HG02623 (cell line): ENCODE results near the gene ADRB2.
"Not testable (repeated sequence)": the region's sequence is repeated elsewhere in the genome, so short reads cannot be mapped to it uniquely, and the experiment has no call there.

ENCODE experiments used
- ATAC-seq: cut with Tn5 transposase; IDR thresholded peaks from one replicate; pipeline ENCODE4 v1.9.1; 2021; ENCODE audit warnings: moderate library complexity; ENCODE audit not compliant: unreplicated experiment

Gene ADRB2

DNA sequence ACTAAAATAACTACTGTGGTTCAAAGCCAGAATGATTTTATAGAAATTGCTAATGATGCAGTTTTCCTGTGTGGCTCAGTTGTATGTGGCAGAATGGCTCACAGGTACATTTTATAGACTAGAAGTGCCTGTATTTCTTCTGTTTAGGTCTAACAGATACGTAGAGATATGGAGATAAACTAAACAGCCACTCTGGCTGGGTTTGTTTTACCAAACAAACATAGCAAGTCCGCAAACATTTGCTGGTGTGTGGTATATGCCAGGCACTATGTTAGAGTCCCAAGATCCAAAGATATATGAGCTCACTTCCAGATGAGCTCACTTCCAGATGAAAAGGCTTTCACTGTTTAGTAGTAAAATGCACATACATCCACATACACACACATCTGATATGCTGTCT is 24.4 kb downstream of the ADRB2 start:
- ATAC-seq = no peak

DNA sequence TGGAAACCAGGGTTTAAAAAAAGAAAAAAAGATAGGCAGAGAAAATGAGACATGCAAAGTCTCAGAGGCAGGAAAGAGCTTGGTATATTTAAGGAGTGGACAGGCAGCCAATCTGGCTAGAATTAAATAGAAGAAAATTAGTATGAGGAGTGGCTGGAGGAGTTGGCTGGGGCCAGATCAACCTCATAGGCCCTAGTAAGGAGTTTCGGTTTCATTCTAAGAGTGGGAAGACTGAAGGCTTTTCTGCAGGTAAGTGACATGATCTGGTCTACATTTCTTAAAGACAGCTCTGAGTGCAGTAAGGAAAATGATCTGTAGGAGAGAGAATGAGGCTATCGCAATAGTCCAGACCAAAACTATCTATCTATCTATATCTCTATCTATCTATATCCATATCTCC is 27.5 kb downstream of the ADRB2 start:
- no peak for ATAC-seq

DNA sequence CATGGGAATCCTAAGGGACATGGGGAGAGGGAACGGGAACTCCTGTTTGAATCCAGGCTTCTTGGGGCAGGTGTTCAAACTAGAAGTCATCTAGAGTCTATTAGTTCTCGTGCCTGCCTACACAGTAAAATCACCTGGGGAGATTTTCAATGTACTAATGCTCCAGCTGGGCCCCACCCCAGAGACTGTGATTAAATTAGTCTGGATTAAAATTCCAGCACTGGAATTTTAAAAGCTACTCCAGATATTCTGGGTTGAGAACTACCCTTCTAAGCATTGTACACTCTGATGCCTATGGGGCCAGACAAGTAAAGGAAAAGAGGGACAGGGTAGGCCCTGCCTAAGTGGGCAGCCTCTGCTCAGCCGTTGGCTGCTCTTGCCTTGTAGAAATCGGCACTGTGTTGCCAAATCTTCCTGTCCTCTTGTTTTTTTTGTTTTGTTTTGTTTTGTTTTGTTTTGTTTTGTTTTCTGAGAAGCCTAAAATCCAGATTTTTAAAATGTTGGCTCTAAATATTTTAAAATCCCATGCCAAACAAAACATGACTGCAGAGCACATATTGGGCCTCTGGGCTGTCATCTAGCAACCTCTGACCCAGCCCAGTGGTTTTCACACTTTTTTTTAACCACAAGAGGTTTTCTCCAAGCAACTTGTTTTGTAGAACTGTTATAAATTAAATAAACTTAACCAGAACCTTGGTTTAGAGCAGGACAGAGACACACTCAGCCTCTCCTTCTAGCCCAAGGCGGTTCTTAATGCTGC is 29.0 kb downstream of the ADRB2 start:
- ATAC-seq = no peak

DNA sequence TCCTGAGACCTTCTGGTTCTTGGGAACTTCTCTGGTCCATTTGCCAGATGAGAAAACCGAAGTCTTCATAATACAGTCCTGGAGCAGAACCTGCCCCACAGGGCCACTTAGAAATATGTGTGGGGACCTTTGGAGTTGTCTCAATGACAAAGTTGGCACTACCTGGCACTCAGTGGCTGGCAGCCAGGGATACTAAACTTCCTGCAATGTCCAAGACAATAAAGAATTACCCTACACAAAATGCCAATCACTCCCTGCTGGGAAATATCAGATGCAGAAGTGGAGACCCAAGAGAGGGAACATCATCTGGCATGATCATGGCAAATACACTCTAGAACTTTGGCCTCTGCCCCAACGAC is 29.6 kb downstream of the ADRB2 start:
- no peak for ATAC-seq

DNA sequence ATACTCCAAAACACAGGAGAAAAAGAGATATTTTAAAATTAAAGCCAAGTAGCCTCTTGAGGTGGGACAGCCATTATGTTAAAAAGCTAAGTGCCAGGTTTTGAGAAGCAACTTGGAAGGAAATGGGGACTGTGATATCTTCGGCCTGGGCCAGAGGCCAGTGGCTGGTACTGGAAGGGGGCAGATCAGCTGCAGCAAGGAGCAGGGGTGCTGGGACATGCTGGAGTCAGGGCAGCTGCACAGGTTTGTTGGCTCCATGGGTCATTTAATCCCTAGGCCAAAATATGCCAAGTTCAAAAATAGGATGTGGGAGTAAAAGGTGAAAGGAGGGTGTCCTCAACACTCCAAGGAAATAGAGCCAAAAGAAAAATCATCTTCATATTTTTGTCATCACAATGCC is 30.0 kb downstream of the ADRB2 start:
- ATAC-seq = no peak

DNA sequence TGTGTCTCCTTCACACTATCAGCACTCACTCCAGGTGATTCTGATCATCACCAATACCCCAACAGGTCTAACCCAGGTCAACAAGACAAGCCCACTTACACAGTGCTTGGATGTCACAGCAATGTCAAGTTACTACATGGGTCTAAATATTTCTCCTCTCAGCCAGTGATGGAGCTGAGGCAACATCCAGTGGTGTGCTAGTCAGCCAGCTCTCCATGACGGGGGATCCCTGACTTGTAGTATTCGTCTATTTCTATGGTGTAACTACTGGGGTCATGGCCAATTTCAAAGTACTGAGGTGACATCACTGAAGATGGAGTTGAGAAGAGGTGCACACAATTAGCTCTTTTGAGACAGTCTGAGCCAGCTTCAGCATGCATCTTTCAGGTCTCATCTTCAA is 31.1 kb downstream of the ADRB2 start:
- no peak for ATAC-seq

DNA sequence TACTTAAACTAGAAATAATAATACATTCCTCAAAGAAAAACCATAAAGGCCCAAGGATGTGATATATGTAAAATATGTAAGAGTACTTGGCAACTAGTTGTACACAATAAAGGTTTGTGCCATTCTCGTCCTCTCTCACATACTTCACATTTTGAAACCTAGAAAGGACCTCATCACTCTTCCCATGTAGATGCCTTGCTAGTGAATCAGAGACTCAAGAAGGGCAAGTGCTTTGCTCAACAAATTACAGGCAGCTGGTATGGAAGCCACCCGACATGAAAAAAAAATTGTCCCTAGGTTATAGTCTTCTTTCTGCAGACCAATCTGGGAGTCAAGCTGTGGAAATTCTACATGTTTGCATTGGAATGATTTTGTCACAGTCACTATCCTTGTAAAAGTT is 31.7 kb downstream of the ADRB2 start:
- ATAC-seq = no peak

DNA sequence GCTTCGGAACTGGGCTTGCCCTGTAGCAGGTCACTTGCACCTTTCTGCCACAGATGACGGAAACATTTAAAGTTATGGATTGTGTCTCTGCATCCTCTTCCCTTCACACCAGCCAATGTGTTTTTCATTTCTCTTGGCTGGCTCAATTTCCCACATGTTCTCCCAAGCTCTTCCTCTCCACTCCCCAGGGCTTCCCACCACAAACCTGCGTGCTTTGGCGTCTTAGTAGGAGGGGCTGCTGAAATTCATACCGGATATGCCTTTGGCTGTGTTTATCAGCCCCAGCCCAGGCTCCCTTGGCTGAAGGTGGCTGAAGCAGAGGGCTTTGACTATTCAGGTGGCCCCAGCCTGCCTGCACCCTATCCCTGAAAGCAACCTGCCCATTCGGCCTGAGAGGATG is 32.1 kb downstream of the ADRB2 start:
- ATAC-seq = no peak

DNA sequence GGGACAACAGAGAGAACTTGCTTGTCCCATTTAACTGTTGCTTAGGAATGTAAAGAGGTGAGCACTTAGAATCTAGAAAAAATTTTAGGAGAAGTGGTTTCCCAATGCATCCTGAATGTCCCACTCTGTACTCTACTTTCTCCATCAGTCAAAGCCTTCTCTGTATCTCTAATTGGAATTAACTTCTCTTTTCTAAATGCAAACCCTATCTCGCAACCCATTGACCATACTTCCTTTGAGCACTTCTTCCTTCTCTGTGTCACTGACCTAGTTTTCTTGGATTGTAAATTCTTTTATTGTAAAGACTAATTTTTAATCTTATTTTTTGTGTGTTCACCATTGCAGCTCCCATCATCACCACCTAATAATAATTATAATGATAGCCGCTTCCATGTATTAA is 33.3 kb downstream of the ADRB2 start:
- no peak for ATAC-seq

DNA sequence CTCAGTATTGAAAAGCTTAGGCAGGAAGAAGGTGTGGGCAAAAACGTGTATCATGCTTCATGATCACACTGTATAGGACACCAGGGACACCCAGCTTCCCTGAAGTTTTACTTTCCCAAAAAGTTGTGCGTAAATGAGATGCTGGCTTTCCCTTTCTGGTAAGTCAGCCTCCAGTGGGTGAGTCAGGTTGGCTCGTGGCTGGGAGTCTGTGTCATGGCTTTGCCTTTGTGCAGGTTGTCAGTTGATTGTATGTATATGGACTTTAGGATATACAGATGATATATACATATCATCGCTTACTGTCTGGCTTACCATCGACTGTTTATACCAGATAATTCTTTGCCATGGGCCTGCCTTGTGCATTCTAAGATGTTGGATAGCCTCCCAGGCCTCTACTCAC is 34.2 kb downstream of the ADRB2 start:
- no peak for ATAC-seq

DNA sequence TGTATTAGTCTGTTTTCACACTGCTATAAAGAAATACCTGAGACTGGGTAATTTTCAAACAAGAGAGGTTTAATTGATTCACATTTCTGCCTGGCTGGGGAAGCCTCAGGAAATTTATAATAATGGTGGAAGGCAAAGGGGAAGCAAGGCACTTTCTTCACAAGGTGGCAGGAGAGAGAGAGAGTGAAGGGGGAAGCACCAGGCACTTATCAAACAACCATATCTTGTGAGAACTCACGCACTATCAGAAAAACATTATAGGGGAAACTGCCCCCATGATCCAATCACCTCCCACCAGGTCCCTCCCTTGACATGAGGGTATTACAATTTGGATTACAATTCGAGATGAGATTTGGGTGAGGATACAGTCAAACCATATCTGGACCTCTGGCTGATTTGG is 34.7 kb downstream of the ADRB2 start:
- no peak for ATAC-seq

DNA sequence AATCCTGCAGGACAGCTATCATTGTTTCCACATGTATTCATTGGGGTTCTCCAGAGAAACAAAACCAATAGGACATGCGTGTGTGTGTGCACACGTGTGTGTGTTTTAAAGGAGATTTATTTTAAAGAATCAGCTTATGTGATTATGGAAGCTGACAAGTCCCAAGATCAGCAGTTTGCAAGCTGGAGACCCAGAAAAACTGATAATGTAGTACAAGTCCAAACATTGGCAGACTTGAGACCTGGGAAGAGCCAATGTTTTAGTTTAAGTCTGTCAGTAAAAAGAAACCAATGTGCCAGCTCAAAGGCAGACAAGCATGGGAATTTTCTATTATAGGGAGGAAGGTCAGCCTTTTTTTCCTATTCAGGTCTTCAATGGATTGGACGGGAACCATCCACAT is 35.3 kb downstream of the ADRB2 start:
- no peak for ATAC-seq

DNA sequence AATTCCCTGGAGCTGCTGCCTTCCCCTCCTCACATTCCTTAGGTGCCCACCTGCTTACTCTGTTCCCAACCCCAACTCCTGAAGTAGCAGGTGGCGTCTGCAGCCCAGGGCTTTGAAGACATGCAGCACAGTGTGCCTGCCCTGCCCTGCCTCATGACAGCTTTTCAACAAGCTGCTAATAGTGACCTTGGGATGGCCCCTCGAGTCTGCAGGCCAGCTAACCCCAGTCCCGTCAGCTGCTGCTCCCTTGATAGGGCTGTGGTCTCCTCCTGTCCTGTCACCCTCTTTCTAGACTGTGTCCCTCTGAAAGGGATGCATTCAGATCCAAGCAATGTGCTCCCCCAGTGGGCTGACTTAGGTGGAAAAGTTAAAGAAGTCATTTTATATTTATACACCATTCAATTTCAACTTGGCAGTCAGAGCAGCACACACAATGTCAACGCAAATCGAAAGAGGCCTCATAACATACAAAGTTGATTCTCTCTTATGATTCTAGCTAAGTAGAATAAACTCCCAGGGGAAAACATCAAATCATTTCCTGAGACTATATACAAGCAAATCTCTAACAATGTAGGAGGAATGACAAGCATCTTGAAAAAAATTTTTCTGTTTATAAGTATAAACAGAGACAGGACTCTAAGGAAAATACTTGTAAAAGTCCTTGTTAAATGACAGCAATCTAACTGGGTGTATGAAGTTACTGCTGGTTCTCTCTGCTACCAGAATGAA is 37.9 kb downstream of the ADRB2 start:
- no peak for ATAC-seq

DNA sequence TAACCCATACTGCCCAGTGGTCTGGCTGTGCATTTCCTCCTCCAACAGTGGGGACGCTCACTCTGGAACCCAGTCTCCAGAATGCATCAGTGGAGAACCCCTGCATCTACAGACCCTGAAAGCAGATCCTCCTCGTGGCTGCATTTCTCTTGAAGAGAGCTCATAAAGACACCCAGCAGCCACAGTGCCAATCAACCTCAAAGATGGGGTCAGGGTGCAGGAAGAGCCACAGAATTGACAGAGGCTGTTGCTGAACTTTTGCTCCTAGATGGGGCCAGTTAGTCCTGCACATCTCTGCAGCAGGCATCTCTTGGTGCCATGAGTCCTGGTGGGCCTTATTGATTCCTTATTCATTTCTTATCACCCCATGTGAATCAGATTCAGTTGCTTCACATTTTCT is 39.6 kb downstream of the ADRB2 start:
- ATAC-seq = no peak

DNA sequence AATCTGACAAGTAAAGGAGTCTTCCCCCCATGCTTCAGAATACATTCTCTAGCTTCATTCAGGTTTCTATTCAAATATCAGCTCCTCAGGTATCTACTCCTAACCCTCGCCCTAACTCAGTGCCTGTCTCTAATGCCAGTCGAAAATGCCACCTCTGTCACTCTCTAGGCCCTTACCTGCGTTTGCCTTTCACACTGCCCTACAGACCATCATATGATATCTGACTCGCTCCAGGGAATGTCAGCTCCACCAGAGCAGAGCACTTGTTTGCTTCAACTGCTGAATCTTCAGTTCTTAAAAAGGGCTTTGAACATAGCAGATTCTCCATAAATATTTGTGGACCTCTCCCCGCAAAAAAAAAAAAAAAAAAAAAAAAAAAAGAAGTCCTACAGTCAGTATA is 46.7 kb downstream of the ADRB2 start:
- ATAC-seq = no peak

DNA sequence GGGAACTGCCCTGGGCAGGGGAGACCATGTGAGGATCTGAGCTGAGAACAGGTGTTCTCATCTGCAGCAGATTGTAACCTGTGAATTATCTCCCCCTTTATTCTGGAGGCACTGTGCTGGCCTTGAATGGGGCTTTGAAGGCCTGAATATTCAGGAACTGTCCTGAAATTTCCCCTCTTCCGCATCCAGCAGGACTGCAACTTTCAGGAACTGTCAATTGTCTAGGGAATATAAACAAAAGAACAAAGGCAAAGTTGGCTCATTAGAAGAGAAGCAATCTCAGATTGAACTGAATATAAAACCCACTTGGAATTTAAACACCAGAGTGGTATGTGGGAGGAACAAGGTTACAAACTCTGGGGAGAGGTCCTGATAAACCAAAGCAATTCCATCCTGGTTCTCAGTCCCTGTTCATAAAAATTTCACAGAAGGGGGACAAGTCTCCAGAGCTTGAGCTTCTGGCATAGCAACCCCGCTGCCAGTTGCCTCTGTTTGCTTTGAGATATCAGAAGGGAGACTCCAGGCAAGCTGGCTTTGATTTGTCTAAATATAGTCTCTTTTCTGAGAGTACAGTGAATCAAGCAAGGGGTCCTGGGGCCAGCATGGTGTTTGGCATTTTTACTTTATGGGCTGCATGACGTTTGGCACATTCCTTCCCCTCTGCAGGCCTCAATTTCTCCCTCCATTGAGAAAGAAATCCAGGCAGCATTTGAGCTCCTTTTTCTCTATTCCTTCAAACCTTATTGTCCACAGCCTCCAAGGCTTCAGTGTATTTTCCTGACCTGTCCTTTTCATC is 47.5 kb downstream of the ADRB2 start:
- no peak for ATAC-seq

DNA sequence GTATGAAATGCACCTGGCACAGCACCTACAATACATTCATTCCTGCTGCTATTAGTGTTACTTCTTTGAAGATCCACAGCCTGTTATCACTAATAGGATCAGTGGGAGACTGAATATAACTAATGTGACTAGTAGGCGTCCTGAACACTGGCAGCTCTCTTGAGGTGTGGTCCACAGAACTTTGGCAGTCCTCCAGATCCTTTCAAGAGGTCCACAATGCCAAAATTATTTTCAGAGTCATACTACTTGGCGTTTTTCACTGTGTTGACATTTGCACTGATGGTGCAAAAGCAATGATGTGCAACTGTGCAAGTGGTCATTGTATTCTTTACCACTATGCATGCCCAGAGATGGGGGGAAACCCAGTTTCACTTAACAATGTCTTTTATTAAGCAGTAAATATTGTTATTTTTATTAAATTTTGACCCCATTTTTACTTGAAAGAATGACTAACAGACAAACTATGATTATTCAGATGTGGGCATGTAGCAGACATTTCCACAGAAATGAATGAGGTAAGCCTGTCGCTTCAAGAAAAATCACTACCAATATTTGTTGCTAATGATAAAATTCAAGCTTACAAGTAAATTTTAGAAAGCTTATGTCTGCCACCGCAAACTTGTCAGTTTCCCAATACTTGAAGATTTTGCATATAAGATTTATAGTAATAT is 48.9 kb downstream of the ADRB2 start:
- no peak for ATAC-seq

DNA sequence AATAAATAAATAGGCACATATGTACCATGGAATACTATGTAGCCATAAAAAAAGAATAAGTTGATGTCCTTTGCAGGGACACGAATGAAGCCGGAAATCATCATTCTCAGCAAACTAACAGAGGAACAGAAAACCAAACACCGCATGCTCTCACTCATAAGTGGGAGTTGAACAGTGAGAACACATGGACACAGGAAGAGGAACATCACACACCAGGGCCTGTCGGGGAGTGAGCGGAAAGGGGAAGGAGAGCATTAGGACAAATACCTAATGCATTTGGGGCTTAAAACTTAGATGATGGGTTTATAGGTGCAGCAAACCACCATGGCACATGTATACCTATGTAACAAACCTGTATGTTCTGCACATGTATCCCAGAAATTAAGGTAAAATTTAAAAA is 51.0 kb downstream of the ADRB2 start:
- ATAC-seq = not testable (repeated sequence)
